NCI-H460 (cell line): ENCODE data around the gene SOX1. TPM values are rescaled to one million over a fixed set of nuclear protein-coding genes. Genes with fewer than 3 reads are reported as not detected.

Experiments used
- DNase-seq: peaks from one replicate; pipeline ENCODE4 v3.0.0-alpha.2; 2016; ENCODE audit warnings: low read depth; ENCODE audit errors: extremely low read depth
- total RNA-seq: library from RNA; depleted of rRNA; stranded (reverse); fragments of >200 nt; shearing (Covaris generic); gene quantifications from 2 replicates; pipeline ENCODE4 v1.2.3, GENCODE V29; 2014

SOX1 gene
- total RNA-seq, 1 experiment from 2014 or later = not detected

GRCh38 chr13:112071723-112072533, 5.0 kb downstream of the SOX1 start:
- DNase-seq = no peak

- DNase-seq = no peak
These were observed 5.7 kb downstream of the SOX1 start for GRCh38 chr13:112072534-112073244.

DNA sequence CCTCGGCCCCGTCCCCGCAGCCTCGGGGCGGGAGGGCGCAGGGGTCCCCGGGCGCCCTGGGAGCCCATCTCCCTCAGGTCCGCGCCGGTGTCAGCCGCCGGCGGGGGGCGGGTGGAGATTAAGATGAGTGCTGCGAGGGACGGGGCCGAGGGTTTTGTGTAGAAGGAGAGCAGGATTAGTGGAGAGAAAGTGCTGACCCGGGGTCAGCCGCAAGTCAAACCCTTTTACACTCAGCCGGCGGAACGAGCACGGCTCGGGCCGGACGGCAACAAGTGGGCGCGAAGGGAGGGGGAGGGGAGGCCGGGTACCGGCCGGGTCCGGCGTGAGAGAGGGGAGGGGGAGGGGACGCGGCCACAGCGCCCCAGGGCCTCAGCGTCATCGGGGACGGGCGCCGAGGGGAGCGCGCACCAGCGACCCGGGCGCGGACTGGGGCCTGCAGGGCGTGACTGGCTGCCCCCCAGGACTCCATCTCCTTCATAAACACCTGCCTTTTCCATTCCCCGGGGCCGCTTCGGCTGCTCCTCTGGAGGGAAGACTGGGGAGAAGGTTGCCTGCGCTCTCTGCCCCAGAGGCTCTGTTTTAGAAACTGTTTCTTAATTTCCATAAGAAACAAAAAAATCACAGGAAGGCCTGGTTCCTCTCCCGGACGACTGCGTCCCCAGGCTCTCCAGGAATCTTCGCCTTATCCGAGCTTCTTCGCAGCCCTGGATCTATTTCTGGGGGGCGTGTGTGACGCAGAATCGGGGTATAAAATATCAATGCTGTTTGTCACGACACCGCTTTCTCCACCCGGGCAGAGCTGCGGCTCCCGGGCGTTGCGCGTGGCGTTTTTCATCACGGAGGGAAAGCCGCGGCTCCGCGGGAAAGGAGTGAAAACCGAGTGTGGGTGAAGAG, 6.5 kb downstream of the SOX1 start:
- no peak for DNase-seq

DNA sequence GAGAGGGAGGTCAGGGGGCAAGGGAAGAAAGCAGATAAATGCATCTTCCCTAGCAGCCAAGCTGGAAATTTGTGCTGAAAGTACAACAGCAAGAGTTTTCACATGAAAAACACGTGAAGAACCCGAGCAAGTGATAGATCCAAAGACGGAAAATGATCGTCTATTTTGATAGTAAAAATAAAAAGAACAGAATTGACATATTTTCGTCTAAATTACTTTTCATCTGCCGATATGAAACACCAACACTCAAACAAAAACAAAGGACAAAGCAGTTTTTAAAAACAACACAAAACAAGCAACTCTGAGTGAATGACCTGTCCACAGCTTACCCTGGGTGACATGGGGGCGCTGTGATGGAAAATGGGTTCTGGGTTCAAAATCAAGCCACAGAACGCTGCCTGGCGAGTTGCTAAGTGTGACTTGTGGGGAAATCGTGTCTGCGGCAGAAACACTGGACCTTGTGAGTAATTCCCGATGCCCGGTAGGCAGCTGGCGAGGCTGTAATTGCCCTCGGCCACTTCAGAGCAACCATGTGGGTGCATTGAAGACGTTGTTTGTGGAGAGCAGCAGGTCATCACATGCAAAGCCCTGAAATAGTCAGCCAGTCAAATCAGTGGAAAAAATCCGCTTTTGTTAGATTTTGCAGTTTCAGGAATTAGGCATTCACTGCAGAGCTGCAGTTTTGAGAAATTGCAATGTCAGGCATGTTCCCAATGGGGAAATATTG, 7.4 kb downstream of the SOX1 start:
- DNase-seq = no peak

- DNase-seq = no peak
These were observed 10.8 kb downstream of the SOX1 start for GRCh38 chr13:112077729-112078128.

DNA sequence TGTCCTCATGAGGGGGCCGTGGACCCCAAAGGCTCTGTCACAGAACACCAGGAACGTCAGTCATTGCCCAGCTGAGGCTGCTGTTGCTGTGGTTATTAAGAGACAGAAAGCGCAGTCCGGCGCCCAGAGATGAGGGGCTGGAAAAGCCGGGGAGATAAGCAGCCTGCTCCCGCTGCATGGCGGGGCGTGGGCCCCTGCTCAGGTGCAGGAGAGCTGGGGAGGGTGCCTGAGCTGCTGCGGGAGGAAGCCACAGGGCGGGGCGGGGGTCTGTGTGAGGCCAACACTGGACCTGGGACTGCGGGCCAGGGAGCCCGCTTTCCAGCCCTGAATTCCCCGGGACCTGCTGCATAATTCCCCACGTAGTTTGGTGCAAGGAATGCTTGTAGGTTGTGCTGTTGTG, 11.3 kb downstream of the SOX1 start:
- no peak for DNase-seq

GRCh38 chr13:112078879-112079531, 12.1 kb downstream of the SOX1 start:
- DNase-seq = no peak

DNA sequence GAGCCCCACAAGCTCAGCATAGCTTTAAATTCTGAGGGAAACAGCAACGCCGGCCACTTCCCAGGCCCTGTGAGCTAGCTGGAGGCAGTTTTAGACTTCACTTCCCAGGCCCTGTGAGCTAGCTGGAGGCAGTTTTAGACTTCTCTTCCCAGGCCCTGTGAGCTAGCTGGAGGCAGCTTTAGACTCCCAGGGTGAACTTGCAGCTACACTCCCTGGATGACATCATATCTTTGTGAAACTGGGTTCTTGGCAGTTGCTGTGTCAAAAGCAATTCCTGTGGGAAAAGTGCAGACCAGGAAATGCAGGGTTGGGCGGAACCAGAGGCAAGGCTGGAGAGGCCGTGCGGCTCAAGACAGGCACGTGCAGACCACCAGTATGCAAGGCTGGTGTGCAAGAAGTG, 12.7 kb downstream of the SOX1 start:
- DNase-seq = peak; percentile 52

GRCh38 chr13:112083971-112084370, 17.0 kb downstream of the SOX1 start:
- DNase-seq = no peak

DNA sequence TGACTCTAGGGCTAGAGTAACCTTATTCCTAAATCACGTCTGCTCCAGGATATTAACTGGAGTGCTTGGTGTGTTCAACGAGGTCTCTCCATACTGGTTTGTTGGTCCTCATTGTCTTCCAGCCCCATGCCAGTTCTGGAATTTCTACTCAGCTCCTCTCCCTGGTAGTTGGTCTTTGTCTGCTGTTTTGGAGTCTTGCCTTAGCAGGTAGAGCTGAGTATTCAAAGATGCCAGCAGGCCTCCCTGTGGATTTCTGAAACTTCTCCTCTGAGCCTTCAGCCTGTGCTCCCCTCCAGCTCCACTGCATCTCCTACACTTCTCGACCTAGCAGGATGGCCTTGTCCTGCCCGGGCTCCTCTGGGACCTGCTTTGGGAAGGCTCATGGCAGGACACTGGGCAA, 25.5 kb downstream of the SOX1 start:
- DNase-seq = no peak

DNA sequence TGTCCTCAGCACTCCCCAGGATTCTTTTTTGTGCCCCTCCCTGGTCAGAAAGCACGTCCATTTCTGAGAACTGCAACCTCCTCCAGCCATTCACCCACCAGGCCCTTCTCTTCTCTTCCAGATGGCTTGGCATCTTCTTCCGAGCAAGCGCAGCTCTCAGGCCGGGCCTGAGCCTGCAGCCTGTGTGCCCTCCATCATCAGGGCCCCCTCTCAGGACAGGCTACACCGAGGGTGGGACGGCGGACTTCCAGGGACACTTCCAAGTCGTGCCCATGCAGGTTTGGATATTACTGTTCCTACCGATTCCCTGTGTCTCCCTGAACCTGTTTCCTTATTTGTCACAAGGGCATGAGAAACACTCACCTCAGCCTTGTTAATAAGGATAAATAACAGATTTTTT, 28.4 kb downstream of the SOX1 start:
- no peak for DNase-seq

DNA sequence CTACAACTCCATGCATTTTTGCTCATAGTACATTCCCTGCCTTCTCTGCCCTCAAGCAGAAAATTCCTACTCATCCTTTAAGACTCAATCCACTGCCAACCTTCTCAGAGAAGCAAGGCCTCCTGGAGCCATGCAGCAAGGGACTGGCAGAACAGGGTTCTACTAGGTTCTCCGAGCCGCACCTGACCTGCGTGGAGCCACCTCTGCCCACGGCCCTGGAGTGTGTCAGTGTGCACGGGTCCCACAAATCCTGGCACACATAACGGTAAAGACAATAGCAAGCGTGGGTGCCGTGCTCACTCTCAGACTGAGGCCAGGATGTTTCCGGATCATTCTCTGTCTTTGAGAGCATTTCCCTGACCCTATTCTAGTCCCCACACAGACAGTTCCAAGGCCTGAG, 30.0 kb downstream of the SOX1 start:
- no peak for DNase-seq

DNA sequence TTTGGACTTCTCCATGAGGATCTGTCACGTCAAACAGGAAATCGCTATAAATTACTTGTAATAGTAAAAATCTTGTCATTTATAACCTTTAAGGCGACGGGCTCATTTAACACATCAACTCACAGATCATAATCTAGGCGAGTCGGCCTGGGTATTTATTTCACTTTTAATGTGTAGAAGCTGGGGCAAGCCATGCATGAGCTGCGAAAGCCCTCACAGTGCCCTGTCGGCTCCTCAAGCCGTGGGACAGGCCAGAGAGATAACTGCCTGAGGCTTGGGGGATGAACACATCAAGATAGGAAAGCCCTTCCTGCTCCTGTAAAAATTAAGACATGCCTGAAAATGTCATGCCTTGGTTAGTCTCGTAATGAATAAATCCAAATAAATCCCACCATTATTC, 30.8 kb downstream of the SOX1 start:
- no peak for DNase-seq

GRCh38 chr13:112098699-112099098, 31.8 kb downstream of the SOX1 start:
- no peak for DNase-seq

- no peak for DNase-seq
These were observed 34.5 kb downstream of the SOX1 start for GRCh38 chr13:112101360-112101930.

GRCh38 chr13:112102243-112102642, 35.3 kb downstream of the SOX1 start:
- DNase-seq = peak; percentile 5

- DNase-seq = no peak
These were observed 36.4 kb downstream of the SOX1 start for GRCh38 chr13:112103260-112103838.

DNA sequence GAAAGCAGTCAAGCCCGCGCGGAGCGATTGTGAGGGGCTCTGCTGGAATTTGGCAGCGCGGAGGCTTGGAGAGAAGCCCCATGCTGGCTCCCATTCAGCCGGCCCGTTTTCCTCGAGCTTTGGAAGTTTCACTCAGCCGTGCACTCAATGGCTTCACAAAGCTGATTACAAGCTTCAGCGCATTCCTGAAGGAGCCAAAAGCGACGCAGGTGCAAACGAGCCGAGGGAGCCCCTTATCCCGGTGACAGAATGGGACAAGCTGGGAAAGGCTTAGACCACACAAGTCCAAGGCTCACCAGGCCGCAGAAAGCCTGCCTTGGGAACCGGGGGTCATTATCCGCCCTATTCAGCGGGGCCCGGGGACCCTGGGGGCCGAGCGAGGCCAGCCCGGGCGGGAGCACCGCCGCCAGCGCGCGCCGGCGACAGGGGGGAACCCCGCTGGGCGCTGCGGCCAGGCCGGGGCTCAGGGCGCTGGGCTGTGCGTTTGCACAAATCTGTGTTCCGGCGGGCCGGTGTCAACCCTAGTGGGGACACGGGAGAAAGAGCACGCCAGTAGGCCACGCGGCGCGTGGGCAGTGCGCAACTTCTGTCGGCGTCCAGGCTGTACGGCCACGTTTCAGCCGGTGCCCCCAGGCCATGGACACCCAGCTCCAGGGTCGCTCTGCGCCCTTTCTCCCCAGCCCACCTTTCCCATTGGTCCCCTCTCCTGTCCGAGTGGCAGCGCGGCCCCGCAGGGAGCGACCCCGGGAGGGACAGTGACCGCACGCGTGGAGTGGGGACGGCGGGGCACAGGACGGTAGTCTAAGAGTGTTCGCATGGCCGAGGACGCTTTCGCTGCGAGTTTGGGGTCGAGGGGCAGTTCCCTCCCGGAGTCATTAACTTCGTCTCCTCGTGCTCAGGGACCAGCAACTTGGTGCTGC, 37.3 kb downstream of the SOX1 start:
- DNase-seq = no peak
